SK-N-DZ (cell line): ENCODE data around the gene LRRC9. TPM values are rescaled to one million over a fixed set of nuclear protein-coding genes. Genes with fewer than 3 reads are reported as not detected.
"Not testable (repeated sequence)": the region's sequence is repeated elsewhere in the genome, so short reads cannot be mapped to it uniquely, and the experiment has no call there.

Experiments used
- DNase-seq: peaks from one replicate; pipeline ENCODE4 v3.0.0-alpha.2; 2015; ENCODE audit warnings: low spot score
- polyA plus RNA-seq, 2 experiments: library from polyadenylated mRNA; depleted of rRNA; stranded (reverse); fragments of >200 nt; gene quantifications; 2 replicates each; pipeline ENCODE4 v1.2.3, GENCODE V29; 2014

Gene LRRC9
- 0.44 and 1.9 TPM in 2 replicates for polyA plus RNA-seq (2014; cell fraction: cytosol; rRNA removed)
- polyA plus RNA-seq (2014; cell fraction: nucleus; rRNA removed), result 0.45 TPM in 1 of 2 replicates, not detected in the other

DNA sequence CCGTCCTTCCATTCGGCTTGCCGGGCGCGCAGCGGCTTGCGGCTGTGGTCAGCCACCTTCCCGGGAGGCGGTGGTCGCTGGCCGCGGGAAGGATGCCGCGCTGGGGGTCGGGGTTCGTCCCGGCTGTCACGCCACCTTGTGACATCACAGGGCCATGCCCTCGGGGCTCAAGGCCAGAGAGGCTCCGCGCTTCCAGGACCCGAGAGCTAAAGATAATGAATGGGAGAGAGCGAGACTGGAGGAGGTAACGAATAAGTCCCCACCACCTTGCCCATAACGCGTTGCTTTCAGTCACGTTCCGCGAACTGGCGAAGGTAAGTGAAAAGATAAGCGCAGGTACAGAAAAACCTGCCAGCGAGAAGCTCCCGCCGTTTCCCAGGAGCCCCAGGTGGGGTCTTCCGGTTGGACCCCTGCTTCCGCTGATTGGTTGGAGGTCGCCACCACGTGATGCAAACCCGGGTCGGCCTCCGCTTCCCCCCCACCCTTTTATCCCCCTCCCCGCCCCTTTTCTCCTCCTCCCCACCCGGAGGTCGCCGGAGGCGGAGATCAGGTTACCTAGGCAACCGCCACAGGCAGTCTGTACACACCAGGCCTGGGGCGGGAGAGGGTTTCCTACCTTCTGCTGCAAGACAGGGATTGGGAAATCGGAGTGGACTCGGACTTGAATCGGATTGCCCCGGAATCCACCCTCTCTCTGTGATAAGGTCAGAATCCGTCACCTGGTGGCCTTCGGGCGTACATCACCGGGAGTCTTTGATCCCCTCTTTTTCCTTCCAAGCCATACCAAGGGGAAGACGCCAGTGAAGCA, at the start of gene LRRC9:
TSS of gene LRRC9 (plus strand) at position 575 of the 808 bp plus-strand sequence.
- DNase-seq, result peak; percentile 90

DNA sequence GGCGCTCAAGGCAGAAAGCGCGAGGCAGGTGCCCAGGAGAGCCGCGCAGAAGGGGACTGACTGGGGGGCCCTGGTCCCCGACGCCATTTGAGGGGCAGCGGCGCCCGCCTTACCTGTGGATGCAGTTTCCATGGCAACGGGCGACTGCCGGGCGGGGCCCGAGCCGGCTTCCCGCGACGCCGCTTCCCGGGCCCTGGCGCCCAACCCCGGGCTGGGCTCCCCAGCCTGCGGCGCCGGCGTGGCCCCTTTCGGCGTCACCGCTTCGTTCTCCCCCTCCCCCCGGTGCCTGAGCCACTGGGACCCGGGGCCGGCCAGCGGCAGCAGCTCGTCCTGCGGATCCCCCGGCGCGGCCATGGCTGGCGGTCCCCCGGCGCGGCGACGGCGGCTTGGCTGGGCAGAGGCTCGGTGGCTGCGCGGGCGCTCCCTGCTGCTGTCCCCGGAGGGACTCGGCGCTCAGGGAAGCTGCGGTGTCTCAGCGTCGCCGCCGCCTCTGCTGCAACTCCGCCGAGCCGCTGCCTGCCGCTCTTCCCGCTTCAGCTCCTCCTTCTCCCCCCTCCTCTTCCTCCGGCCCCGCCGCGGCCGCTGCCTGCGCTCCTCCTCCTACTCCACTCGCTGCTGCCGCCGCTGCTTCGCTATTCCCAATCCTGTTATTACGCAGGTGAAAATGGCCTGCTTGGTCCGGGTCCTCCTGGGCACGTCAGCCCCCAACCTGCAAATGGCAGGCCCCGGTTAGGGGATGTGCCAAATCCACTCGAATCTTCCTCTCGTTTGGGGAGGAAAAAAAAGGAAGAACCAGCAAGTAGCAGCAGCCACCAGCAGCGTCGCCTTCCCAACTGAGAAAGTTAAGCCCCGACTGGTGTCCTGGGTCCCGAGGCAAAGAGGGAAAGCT, 49.4 kb upstream of the LRRC9 start, which contains the start of gene RTN1:
TSS of gene RTN1 (minus strand) at position 500 of the 889 bp plus-strand sequence. CDS start at position 354, 146 bp downstream.
- peak; percentile 66 for DNase-seq

- DNase-seq, result no peak
Observed at GRCh38 chr14:59871166-59871495, 48.8 kb upstream of the LRRC9 start.

GRCh38 chr14:59882957-59883356, 37.0 kb upstream of the LRRC9 start:
- no peak for DNase-seq

GRCh38 chr14:59890676-59891075, 29.3 kb upstream of the LRRC9 start:
- no peak for DNase-seq

GRCh38 chr14:59895721-59896120, 24.2 kb upstream of the LRRC9 start:
- no peak for DNase-seq

- DNase-seq, result peak; percentile 28
Observed at GRCh38 chr14:59897757-59898383, 22.1 kb upstream of the LRRC9 start.

GRCh38 chr14:59900556-59900955, 19.4 kb upstream of the LRRC9 start:
- DNase-seq, result no peak

DNA sequence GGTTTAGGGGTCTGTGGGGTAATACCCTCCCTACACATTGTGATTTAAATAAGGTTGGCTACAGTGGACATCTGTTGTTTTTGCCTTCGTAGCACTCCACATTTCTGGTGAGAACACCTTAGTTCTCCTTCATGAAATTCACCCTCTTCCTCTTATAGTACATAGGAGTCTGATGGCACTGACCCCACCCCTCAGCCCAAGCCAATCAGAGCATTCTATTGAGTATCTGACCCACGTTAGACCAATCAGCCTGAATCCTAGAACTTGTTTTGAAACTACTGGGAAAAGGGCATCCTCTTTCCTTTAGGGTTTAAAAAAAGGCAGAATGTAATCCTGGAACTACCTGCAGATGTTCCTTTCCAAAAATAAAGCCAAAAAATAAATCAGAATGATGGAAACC, 15.8 kb upstream of the LRRC9 start:
- DNase-seq, result no peak

- DNase-seq, result no peak
Observed at GRCh38 chr14:59905188-59905587, 14.8 kb upstream of the LRRC9 start.

DNA sequence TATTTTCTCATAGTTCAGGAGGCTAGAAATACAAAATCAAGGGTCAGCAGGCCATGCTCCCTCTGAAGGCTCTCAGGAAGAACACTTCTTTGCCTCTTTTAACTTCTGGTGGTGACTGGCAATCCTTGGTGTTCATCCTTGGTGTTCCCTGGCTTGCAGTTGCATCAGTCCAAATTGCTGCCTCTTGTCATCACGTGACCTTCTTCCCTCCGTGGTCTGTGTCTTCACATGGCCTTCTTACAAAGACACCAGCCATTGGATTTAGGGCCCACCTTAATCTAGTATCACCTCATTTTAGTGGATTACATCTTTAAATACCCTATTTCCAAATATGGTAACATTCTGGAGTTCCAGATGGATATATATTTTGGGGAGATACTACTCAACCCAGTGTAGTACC, 7.5 kb upstream of the LRRC9 start:
- DNase-seq, result no peak

- DNase-seq, result no peak
Observed at GRCh38 chr14:59913187-59913586, 6.8 kb upstream of the LRRC9 start.

DNA sequence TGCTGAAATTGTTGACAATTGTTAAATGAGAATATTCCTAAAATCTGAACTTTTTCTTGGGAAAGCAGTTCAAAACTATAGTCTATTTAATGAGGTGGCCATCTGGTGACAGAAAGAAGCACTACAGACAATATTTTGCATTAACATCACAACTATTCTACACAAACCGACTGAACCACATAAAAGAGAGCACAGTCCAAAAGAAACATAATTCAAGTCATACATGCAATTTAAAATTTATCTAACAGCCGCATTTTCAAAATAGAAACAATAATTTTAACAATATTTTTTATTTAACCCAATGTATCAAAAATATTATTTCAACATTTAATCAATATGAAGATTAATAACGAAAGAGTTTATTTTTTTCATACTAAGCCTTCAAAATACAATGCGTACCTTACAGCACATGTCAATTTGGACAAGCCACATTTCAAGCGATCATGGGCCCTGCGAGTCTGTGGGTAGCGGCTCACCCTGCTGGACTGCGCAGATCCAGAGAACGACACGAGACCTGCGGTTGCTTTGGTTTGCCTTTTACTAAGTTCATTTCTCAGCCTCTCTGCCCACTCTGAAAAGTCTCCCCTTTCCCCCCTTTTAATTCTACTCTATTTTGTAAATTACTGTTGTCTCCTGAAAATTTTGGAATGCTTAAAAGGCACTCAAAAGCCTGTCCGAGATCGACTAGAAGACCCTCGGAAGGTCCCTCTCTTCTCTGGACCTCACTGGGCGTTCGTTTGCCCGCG, 947 bp upstream of the LRRC9 start:
- DNase-seq, result peak; percentile 50

GRCh38 chr14:59920378-59920683, 387 bp downstream of the LRRC9 start:
- DNase-seq, result no peak

GRCh38 chr14:59925797-59926196, 5.9 kb downstream of the LRRC9 start:
- DNase-seq, result no peak

- no peak for DNase-seq
Observed at GRCh38 chr14:59926534-59926933, 6.6 kb downstream of the LRRC9 start.

DNA sequence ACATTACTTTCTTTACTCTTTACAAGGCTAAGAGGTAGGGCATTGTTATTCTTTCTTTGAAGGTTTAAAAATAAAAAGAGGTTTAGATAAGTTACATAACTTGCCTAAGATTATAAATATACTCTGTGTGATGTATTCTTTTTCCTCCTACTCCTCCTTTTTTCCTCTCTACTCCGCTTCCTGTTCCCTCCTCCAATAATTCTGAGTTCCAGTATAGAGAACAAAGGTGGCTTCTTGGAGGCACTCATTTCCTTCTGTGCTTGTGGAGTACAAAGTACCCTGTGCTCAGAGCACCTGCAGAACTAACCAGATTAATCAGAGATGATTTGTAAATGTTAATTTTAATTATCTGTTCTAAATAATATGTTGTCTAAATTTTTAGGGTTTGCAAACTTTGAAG, 11.3 kb downstream of the LRRC9 start:
- no peak for DNase-seq

- no peak for DNase-seq
Observed at GRCh38 chr14:59936145-59936544, 16.2 kb downstream of the LRRC9 start.

- no peak for DNase-seq
Observed at GRCh38 chr14:59939828-59940227, 19.9 kb downstream of the LRRC9 start.

DNA sequence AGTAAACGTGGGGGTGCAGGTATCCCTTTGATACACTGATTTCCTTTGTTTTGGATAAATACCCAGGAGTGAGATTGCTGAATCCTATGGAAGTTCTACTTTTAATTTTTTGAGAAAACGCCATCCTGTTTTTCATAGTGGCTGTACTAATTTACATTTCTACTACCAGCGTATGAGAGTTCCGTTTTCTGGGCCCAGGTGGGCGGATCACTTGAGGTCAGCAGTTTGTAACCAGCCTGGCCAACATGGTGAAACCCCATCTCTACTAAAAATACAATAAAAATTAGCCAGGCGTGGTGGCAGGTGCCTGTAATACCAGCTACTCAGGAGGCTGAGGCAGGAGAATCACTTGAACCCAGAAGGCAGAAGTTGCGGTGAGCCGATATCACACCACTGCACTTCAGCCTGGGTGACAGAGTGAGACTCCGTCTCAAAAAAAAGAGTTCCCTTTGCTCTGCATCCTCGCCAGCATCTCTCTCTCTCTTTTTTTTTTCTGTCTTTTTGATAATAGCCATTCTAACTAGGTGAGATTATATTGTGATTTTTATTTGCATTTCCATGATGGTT, 22.4 kb downstream of the LRRC9 start:
- DNase-seq, result not testable (repeated sequence)

- DNase-seq, result no peak
Observed at GRCh38 chr14:59944909-59945308, 25.0 kb downstream of the LRRC9 start.
